Stimulated activated CD4-positive, alpha-beta T cell treated with anti-CD3 and anti-CD28 coated beads, Interleukin-15, amount 100 ng/mL, for 24 hours (primary cell): ENCODE data around the gene GSAP.

Experiments
- DNase-seq: peaks from one replicate; pipeline ENCODE4 v3.0.0-alpha.2; 2020

Gene GSAP

GRCh38 chr7:77406421-77406820 lies 9.7 kb downstream of the GSAP start:
- DNase-seq, result no peak

DNA sequence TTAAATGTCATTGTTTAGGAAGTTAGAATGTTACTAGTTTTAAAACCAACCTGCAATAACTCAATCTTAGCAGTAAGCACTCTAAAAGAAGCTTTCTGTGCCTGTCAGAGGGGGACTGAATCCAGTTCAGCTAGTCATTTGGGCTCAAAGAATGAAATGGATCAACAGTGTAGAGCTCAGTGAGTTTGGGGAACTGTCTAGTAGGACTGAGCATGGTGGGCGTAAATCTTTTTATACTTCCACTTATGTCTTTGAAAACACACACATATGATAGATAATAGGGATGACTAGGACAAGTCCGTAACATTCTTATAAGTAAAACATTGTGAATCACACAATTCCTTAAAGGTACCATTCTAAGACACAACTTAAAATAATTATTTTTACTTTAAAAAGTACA lies 11.5 kb downstream of the GSAP start:
- no peak for DNase-seq

GRCh38 chr7:77403957-77404356 lies 12.2 kb downstream of the GSAP start:
- DNase-seq, result no peak

- DNase-seq, result no peak
Measured at GRCh38 chr7:77402818-77403217, 13.3 kb downstream of the GSAP start.

- no peak for DNase-seq
Measured at GRCh38 chr7:77401002-77401401, 15.1 kb downstream of the GSAP start.

DNA sequence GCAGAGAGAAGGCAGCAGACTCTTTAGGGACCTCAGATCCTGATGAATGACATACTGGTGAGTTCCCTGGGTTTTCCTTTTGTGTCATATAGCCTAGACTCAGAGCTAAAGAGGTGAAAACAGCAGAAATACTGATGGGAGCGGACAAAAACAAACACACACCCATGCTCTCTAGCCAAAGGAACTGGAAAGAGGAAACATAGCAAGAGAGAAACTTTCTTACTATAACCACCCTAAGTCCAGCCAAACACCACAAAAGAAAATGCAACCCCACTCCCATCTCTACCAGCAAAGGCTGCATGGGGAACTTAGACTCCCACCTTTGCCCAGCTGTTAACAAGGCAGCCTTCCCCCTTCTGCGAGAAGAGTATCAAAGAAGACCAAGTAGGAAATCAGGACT lies 16.3 kb downstream of the GSAP start:
- DNase-seq, result no peak

DNA sequence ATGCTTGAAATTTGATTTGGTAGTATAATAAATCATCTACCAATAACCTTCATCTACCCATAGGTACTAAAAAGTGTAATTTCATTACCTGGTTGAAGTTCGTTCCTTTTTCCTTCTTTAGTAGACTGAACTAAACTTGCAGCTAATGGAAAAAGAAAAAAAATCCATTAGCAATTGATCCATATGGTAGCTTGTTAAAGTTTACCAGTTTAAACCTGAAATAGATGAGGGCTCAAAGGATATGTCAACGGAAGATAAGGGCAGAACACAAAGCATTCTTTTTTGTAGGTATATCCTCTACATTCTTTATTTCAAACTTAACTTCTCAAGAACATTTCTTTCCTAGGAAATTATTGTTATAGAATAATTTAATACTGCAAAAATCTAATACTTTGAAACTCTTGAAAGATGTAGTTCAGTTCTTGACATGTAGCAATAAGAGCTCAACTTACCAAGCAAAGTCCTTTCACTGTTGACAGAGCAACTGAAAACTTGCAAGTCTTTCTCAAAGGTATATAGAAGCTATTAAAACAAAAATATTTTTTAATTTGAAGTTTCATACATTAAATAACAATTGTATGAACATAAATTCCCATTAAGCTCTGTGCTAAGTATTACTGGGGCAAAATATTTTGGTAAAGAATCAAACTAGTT lies 19.1 kb downstream of the GSAP start:
- no peak for DNase-seq

GRCh38 chr7:77395626-77396025 lies 20.5 kb downstream of the GSAP start:
- DNase-seq, result no peak

DNA sequence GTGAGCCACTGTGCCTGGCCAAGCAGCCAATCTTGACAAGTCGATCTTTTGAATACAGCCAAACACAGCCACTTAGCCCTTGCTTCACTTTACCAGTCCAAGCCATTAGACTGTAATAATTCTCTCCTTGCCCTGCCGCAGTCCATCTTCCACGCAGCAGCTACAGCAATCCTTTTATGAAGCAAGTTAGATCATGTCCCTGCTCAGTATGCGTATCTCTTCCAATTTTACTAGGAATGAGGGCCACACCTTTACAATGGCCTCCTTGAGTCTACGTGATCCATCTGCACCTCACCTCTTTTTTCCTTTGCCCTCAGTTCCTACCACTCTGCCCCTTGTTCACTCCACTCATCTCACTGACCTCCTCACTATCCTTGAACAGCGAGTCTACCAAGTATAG lies 22.2 kb downstream of the GSAP start:
- DNase-seq, result no peak

DNA sequence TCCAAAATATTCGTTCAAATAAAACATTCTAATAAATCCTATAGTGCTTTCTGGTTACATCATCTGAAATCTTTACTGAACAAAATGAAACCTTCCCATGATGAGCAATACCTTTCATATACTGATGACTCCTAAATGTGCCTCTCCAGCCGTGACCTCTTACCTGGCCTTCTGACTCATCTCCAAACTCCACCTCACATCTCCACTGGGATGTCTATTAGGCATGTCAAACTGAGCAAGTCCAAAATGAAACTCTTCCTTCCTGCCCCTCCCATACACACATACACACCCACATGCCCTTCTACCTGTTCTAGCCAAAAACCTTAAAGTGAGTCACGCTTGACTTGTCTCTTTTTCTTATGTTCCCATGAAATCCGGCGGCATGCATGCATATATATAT lies 22.9 kb downstream of the GSAP start:
- peak; percentile 73 for DNase-seq

GRCh38 chr7:77391230-77391629 lies 24.9 kb downstream of the GSAP start:
- DNase-seq, result no peak

DNA sequence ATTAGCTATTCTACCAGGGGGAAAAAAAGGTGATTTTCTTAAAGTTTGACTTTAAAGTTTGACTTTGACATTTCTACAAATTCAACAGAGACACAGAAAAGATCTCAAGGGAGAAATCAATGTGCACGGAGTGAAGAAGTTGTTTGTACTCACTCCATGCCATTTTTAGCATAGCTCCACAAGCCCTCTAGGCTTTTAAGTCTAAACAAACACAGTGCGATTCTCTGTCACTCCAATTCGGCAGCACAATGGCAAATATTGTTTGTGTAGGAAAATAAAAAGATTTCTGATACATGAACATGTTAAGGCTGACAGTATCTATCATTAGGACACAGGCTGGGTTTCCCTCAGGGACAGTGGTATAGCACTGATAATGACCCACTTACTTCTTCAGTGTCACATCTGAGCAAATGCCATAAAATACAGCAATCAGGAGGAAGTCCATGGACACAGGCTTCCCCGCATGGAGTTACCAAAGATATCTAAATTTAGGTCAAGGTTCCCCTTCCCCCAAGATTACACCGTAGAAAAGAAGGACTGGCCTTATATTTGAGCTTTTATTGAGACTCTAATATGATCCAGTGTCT lies 28.0 kb downstream of the GSAP start:
- DNase-seq, result no peak

GRCh38 chr7:77386165-77386822 lies 29.9 kb downstream of the GSAP start:
- no peak for DNase-seq

- DNase-seq, result no peak
Measured at GRCh38 chr7:77383333-77383740, 32.8 kb downstream of the GSAP start.

GRCh38 chr7:77382532-77382931 lies 33.6 kb downstream of the GSAP start:
- DNase-seq, result no peak

DNA sequence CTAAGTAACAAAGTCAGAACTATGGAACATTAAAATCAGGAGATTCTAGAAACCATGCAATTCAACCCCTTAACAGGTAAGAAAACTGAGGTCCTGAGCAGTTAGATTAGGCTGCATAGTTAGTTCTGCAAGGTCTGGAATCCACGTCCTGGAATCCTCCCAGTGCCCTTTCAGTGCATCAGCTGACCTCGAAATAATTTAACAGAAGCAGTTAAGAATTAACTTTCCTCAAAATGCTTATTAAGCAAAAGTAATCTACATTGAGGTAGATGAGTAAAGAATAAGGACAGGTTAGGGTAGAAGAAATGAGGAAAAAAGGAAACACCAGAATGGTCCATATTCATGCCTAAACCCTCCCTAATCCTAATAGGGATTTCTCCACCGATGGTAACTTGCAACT lies 37.6 kb downstream of the GSAP start:
- no peak for DNase-seq

GRCh38 chr7:77370606-77371005 lies 45.5 kb downstream of the GSAP start:
- DNase-seq, result no peak

DNA sequence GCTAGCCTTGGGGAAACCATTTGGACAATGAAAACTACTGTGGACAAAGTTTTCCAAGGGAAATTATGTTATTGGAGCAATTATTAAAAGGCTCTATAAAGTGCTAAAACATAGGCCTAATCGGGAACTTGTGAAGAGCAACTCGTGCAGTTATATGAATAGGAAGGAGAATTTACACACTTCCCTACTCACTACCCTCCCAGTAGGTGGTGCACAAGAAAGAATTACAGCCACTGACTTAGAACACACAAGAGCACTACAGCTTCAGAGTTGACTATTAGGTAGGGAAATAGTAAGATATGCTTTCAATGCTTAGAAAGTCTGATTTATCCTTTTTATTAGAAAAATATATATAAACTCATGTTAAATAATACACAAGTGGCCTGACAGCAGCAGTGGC lies 47.2 kb downstream of the GSAP start:
- DNase-seq, result no peak

GRCh38 chr7:77367976-77368375 lies 48.2 kb downstream of the GSAP start:
- no peak for DNase-seq

GRCh38 chr7:77362905-77363304 lies 53.2 kb downstream of the GSAP start:
- DNase-seq, result no peak

- no peak for DNase-seq
Measured at GRCh38 chr7:77360969-77361368, 55.2 kb downstream of the GSAP start.

- DNase-seq, result no peak
Measured at GRCh38 chr7:77360104-77360503, 56.0 kb downstream of the GSAP start.

- DNase-seq, result no peak
Measured at GRCh38 chr7:77359599-77359998, 56.5 kb downstream of the GSAP start.

GRCh38 chr7:77354914-77355313 lies 61.2 kb downstream of the GSAP start:
- DNase-seq, result no peak

- DNase-seq, result no peak
Measured at GRCh38 chr7:77354484-77354883, 61.7 kb downstream of the GSAP start.
